SJCRH30 (cell line): ENCODE results near the gene TSPAN2. TPM values are rescaled to one million over a fixed set of nuclear protein-coding genes. Genes with fewer than 3 reads are reported as not detected.

Experiments used
- DNase-seq, 2 experiments: peaks; one replicate each; pipeline ENCODE4 v3.0.0-alpha.2; 2015 to 2020
- H3K27ac ChIP-seq: fragments of 250-450 bp; sonication (Bioruptor Pico); 2 replicates; pipeline ENCODE4 v1.5.1; 2020; ENCODE audit warnings: mild to moderate bottlenecking, moderate library complexity
- H3K27me3 ChIP-seq: fragments of 250-450 bp; sonication (Bioruptor Pico); 2 replicates; pipeline ENCODE4 v1.5.1; 2020; ENCODE audit warnings: mild to moderate bottlenecking, moderate library complexity
- H3K36me3 ChIP-seq: fragments of 250-450 bp; sonication (Bioruptor Pico); 2 replicates; pipeline ENCODE4 v1.5.1; 2020; ENCODE audit warnings: mild to moderate bottlenecking, moderate library complexity
- H3K4me1 ChIP-seq: fragments of 250-450 bp; sonication (Bioruptor Pico); 2 replicates; pipeline ENCODE4 v1.5.1; 2020; ENCODE audit warnings: mild to moderate bottlenecking, moderate library complexity
- H3K4me3 ChIP-seq: fragments of 250-450 bp; sonication (Bioruptor Pico); 2 replicates; pipeline ENCODE4 v1.5.1; 2020; ENCODE audit warnings: mild to moderate bottlenecking, moderate library complexity
- H3K9me3 ChIP-seq: fragments of 250-450 bp; sonication (Bioruptor Pico); replicated peaks from 2 replicates; pipeline ENCODE4 v1.5.1; 2020; ENCODE audit warnings: mild to moderate bottlenecking, moderate library complexity
- total RNA-seq: library from RNA; depleted of rRNA; stranded (reverse); fragments of >200 nt; shearing (Covaris generic); gene quantifications from 2 replicates; pipeline ENCODE4 v1.2.3, GENCODE V29; 2014

The TSPAN2 gene
- total RNA-seq, 1 experiment from 2014 or later, result 0.02 TPM

- DNase-seq, result no peak
- no peaks in the 10 kb centered on the region for H3K9me3 ChIP-seq
- H3K4me1 ChIP-seq, result no peaks in the 10 kb centered on the region
- no peaks in the 10 kb centered on the region for H3K27me3 ChIP-seq
- H3K4me3 ChIP-seq, result no peak overlapping the region
- H3K27ac ChIP-seq, result no peak overlapping the region
- no peaks in the 10 kb centered on the region for H3K36me3 ChIP-seq
Observed at GRCh38 chr1:115121793-115122192, 32.5 kb upstream of the TSPAN2 start.

DNA sequence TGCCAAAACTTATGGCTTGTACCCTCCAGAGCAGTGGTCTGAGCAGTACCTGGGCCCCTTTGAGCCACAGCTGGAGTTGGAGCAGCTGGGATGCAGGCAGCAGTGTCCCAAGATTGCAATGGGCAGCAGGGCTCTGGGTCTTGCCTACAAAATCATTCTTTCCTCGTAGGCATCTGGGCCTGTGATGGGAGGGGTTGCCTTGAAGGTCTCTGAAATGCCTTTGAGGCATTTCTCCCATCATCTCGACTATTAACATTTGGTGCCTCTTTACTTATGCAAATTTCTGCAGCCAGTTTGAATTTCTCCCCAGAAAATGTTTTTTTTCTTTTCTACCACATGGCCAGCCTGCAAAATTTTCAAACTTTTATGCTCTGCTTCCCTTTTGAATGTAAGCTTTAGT lies 31.0 kb upstream of the TSPAN2 start:
- DNase-seq, result no peak
- Histone ChIP-seq H3K27ac (no peak overlapping the region), H3K36me3 (no peaks in the 10 kb centered on the region), H3K4me1 (peaks cover 1% of the 10 kb centered on the region; the same call in 1 of the 2 replicates), H3K9me3 (no peaks in the 10 kb centered on the region), H3K27me3 (no peaks in the 10 kb centered on the region), H3K4me3 (no peak overlapping the region)

DNA sequence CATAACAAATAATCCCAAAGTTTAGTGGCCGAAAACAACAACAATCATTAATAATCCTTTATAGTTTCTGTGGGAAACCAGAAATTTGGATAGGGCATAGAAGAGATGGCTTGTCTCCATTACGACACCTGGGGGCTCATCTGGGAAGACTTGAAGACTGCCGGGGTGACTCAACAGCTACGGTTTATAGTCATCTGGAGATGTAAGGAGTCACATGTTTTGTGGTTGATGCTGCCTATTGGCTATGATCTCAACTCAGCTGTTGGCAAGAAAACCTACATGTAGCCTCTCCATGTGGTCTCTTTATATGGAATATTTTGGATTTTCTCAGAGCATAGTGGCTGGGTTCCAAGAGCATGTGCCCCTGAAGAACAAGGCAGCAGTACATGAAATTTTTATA lies 29.3 kb upstream of the TSPAN2 start:
- Histone ChIP-seq H3K9me3 (no peaks in the 10 kb centered on the region), H3K27me3 (no peaks in the 10 kb centered on the region), H3K4me3 (no peak overlapping the region), H3K4me1 (peaks cover 9% of the 10 kb centered on the region; the same call in 1 of the 2 replicates), H3K36me3 (no peaks in the 10 kb centered on the region), H3K27ac (no peak overlapping the region)
- DNase-seq, result no peak

- Histone ChIP-seq H3K27ac (no peak overlapping the region), H3K27me3 (no peaks in the 10 kb centered on the region), H3K9me3 (no peaks in the 10 kb centered on the region), H3K36me3 (no peaks in the 10 kb centered on the region), H3K4me1 (peaks cover 9% of the 10 kb centered on the region; the same call in 1 of the 2 replicates), H3K4me3 (no peak overlapping the region)
- DNase-seq, result no peak
Observed at GRCh38 chr1:115118086-115118485, 28.8 kb upstream of the TSPAN2 start.

GRCh38 chr1:115117298-115117697 lies 28.0 kb upstream of the TSPAN2 start:
- Histone ChIP-seq H3K4me3 (no peak overlapping the region), H3K27me3 (no peaks in the 10 kb centered on the region), H3K9me3 (no peaks in the 10 kb centered on the region), H3K4me1 (peaks cover 9% of the 10 kb centered on the region; the same call in 1 of the 2 replicates), H3K27ac (no peak overlapping the region), H3K36me3 (no peaks in the 10 kb centered on the region)
- DNase-seq, result no peak

DNA sequence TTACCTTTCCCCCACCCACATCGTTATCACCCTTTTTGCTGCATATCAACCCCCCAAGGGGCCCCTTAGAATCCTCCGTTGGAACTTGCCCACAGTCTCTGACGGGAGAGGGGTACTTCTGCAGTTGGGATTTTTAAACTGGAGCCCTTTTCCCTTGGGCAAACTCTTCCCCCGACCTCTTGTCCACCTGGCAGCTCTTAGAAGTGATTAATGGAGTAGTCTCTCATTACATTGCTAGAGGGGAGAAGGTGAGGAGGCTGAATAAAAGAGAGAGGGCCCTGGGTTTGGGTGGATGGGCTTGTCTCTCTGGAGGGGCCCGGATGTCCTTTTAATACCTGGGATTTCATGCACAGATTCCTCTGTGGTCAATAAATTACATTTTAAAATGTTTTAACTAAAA lies 27.2 kb upstream of the TSPAN2 start:
- Histone ChIP-seq H3K9me3 (no peaks in the 10 kb centered on the region), H3K36me3 (no peaks in the 10 kb centered on the region), H3K4me1 (peaks cover 9% of the 10 kb centered on the region; the same call in 1 of the 2 replicates), H3K4me3 (no peak overlapping the region), H3K27ac (no peak overlapping the region), H3K27me3 (no peaks in the 10 kb centered on the region)
- no peak for DNase-seq

DNA sequence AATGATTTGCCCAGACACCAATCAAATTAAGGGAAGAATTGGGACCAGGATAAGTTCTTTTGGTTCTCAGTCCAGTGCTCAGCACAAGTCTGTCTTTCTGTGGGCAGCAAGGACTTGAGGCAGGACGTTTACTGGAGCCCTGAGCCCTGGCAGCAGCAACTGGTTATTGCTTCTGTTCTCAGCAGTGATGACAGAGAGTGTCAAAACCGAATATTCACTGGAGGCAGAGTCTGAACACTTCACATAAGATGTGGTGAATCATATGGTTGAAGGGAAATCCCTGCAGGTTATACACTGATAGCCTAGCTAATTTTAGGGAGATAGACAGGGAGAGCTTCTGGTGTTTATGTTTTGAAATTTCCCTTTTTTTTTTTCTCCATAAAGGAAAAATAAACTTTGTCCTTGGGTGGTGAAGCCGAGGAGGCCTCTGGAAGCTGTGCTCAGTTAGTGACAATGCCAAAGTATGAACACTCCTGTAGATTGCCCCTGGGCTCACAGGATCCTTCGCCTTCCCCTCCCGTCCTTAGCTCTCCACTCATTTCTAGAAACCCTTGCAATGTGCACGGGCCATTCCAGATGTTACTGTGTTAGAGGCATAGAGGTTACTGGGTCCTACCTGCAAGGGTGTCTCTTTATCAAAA lies 26.3 kb upstream of the TSPAN2 start:
- no peaks in the 10 kb centered on the region for H3K36me3 ChIP-seq
- H3K27ac ChIP-seq, result no peak overlapping the region
- no peaks in the 10 kb centered on the region for H3K9me3 ChIP-seq
- no peak for DNase-seq
- H3K4me3 ChIP-seq, result no peak overlapping the region
- H3K4me1 ChIP-seq, result peaks cover 9% of the 10 kb centered on the region; the same call in 1 of the 2 replicates
- H3K27me3 ChIP-seq, result no peaks in the 10 kb centered on the region

GRCh38 chr1:115114308-115114707 lies 25.0 kb upstream of the TSPAN2 start:
- no peak overlapping the region for H3K27ac ChIP-seq
- peaks cover 9% of the 10 kb centered on the region; the same call in 1 of the 2 replicates for H3K4me1 ChIP-seq
- DNase-seq, result peak; percentile 15 to 45
- H3K27me3 ChIP-seq, result no peaks in the 10 kb centered on the region
- no peaks in the 10 kb centered on the region for H3K36me3 ChIP-seq
- no peaks in the 10 kb centered on the region for H3K9me3 ChIP-seq
- no peak overlapping the region for H3K4me3 ChIP-seq

GRCh38 chr1:115113766-115114165 lies 24.5 kb upstream of the TSPAN2 start:
- no peak for DNase-seq
- H3K4me1 ChIP-seq, result peaks cover 9% of the 10 kb centered on the region; the same call in 1 of the 2 replicates
- no peak overlapping the region for H3K4me3 ChIP-seq
- H3K27me3 ChIP-seq, result no peaks in the 10 kb centered on the region
- no peaks in the 10 kb centered on the region for H3K9me3 ChIP-seq
- no peak overlapping the region for H3K27ac ChIP-seq
- H3K36me3 ChIP-seq, result no peaks in the 10 kb centered on the region

- DNase-seq, result peak; percentile 11 to 61
- Histone ChIP-seq H3K27ac (no peak overlapping the region), H3K36me3 (no peaks in the 10 kb centered on the region), H3K4me1 (peaks cover 9% of the 10 kb centered on the region; the same call in 1 of the 2 replicates), H3K9me3 (no peaks in the 10 kb centered on the region), H3K4me3 (no peak overlapping the region), H3K27me3 (no peaks in the 10 kb centered on the region)
Observed at GRCh38 chr1:115112496-115113375, 23.4 kb upstream of the TSPAN2 start.

- DNase-seq, result no peak
- Histone ChIP-seq H3K4me1 (no peaks in the 10 kb centered on the region), H3K4me3 (no peak overlapping the region), H3K27me3 (no peaks in the 10 kb centered on the region), H3K27ac (no peak overlapping the region), H3K9me3 (no peaks in the 10 kb centered on the region), H3K36me3 (no peaks in the 10 kb centered on the region)
Observed at GRCh38 chr1:115107516-115108260, 18.4 kb upstream of the TSPAN2 start.

- no peaks in the 10 kb centered on the region for H3K4me1 ChIP-seq
- no peak overlapping the region for H3K4me3 ChIP-seq
- no peaks in the 10 kb centered on the region for H3K36me3 ChIP-seq
- H3K27me3 ChIP-seq, result no peaks in the 10 kb centered on the region
- H3K9me3 ChIP-seq, result no peaks in the 10 kb centered on the region
- no peak overlapping the region for H3K27ac ChIP-seq
- no peak for DNase-seq
Observed at GRCh38 chr1:115105831-115106230, 16.5 kb upstream of the TSPAN2 start.

- Histone ChIP-seq H3K27me3 (no peaks in the 10 kb centered on the region), H3K36me3 (no peaks in the 10 kb centered on the region), H3K27ac (no peak overlapping the region), H3K4me3 (peak overlapping the region; percentile 55), H3K9me3 (no peaks in the 10 kb centered on the region), H3K4me1 (peaks cover 9% of the 10 kb centered on the region; the same call in 1 of the 2 replicates)
- no peak for DNase-seq
Observed at GRCh38 chr1:115099693-115100050, 10.4 kb upstream of the TSPAN2 start.

GRCh38 chr1:115098979-115099692 lies 9.8 kb upstream of the TSPAN2 start:
- Histone ChIP-seq H3K27me3 (no peaks in the 10 kb centered on the region), H3K27ac (no peak overlapping the region; the same call in 1 of the 2 replicates), H3K4me3 (peak overlapping the region; percentile 55), H3K4me1 (peaks cover 9% of the 10 kb centered on the region; the same call in 1 of the 2 replicates), H3K36me3 (no peaks in the 10 kb centered on the region), H3K9me3 (no peaks in the 10 kb centered on the region)
- peak; percentile 17 to 55 for DNase-seq
